Peyer's patch (tissue), 4 donors: Measurements from ENCODE around the gene ARL8B. TPM values are rescaled to one million over a fixed set of nuclear protein-coding genes. Genes with fewer than 3 reads are reported as not detected.

Experiments used
- DNase-seq, 3 donors: peaks; one replicate each; pipeline ENCODE4 v3.0.0-alpha.2; 2017 to 2019
- H3K27ac ChIP-seq, 4 donors: fragments of 200-600 bp; sonication (generic); one replicate each; pipeline ENCODE4 v1.5.1; 2016 to 2019
- H3K27me3 ChIP-seq, 2 donors: fragments of 200-600 bp; sonication (generic); one replicate each; pipeline ENCODE4 v1.5.1; 2019
- H3K36me3 ChIP-seq, 3 donors: fragments of 200-600 bp; sonication (generic); one replicate each; pipeline ENCODE4 v1.5.1; 2016 to 2019
- H3K4me1 ChIP-seq, 4 donors: fragments of 200-600 bp; sonication (generic); one replicate each; pipeline ENCODE4 v1.5.1; 2016 to 2019
- H3K4me3 ChIP-seq, 4 donors: fragments of 200-600 bp; sonication (generic); 1 replicate in 3 of 4; 2 replicates in 1 of 4; pipeline ENCODE4 v1.5.1; 2016 to 2019; ENCODE audit warnings: mild to moderate bottlenecking in 1 of 4
- H3K9me3 ChIP-seq, 4 donors: fragments of 200-600 bp; sonication (generic); one replicate each; pipeline ENCODE4 v1.5.1; 2016 to 2019; ENCODE audit warnings: mild to moderate bottlenecking in 1 of 4
- POLR2A ChIP-seq, 2 donors: fragments of 450-650 bp; IDR thresholded peaks; one replicate each; pipeline ENCODE4 v1.5.1; 2017; ENCODE audit warnings: antibody characterized with exemption in 2 of 2, mild to moderate bottlenecking in 2 of 2, moderate library complexity in 2 of 2
- total RNA-seq, 4 donors: library from RNA; depleted of rRNA; stranded (reverse); fragments of >200 nt; gene quantifications; one replicate each; pipeline ENCODE4 v1.1.0, GENCODE V29; 2016
- TF ChIP-seq, protein P1 (sequence below), 6 experiments: fragments of 450-650 bp in 4 of 6; fragments of 200-600 bp in 2 of 6; sonication (generic) in 1 of 6; IDR thresholded peaks; one replicate each; pipeline ENCODE4 v1.5.1; 2017 to 2019; ENCODE audit warnings: antibody characterized with exemption in 6 of 6, mild to moderate bottlenecking in 3 of 6, moderate library complexity in 1 of 6

Gene ARL8B
- total RNA-seq, 4 donors from 2014 or later: 32.6 to 47.0 (median 36.8) TPM

DNA sequence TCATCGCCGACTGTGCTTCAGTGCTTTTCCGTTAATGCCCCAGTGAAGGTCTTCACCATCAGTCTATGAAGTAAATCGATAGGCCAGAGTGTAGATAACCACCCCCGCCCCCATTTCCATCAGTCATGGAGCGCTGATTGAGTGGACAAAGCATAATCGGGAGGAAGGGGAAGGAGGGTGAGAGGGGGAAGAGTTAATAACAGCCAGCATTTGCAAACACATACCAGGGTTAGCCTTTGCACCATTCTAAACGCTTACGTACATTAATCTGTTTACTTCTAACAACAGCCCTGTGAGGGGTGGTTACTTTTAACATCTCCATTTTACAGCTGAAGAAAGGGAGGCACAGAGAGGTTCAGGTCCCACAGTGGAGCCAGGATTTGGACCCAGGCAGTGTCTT is 92.3 kb downstream of the ARL8B start:
- Histone ChIP-seq H3K27ac (no peak overlapping the region), H3K36me3 (peaks cover 0 to 86% (median 0%) of the 10 kb centered on the region in 3 donors), H3K27me3 (no peaks in the 10 kb centered on the region), H3K4me3 (no peak overlapping the region), H3K4me1 (peaks cover 0 to 14% (median 0%) of the 10 kb centered on the region in 4 donors), H3K9me3 (no peaks in the 10 kb centered on the region)
- DNase-seq: no peak
- TF ChIP-seq, protein P1, sequence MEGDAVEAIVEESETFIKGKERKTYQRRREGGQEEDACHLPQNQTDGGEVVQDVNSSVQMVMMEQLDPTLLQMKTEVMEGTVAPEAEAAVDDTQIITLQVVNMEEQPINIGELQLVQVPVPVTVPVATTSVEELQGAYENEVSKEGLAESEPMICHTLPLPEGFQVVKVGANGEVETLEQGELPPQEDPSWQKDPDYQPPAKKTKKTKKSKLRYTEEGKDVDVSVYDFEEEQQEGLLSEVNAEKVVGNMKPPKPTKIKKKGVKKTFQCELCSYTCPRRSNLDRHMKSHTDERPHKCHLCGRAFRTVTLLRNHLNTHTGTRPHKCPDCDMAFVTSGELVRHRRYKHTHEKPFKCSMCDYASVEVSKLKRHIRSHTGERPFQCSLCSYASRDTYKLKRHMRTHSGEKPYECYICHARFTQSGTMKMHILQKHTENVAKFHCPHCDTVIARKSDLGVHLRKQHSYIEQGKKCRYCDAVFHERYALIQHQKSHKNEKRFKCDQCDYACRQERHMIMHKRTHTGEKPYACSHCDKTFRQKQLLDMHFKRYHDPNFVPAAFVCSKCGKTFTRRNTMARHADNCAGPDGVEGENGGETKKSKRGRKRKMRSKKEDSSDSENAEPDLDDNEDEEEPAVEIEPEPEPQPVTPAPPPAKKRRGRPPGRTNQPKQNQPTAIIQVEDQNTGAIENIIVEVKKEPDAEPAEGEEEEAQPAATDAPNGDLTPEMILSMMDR (IDR thresholded peaks at IDR 0.05): no peak
- no peak for TF ChIP-seq POLR2A (IDR thresholded peaks at IDR 0.05)

DNA sequence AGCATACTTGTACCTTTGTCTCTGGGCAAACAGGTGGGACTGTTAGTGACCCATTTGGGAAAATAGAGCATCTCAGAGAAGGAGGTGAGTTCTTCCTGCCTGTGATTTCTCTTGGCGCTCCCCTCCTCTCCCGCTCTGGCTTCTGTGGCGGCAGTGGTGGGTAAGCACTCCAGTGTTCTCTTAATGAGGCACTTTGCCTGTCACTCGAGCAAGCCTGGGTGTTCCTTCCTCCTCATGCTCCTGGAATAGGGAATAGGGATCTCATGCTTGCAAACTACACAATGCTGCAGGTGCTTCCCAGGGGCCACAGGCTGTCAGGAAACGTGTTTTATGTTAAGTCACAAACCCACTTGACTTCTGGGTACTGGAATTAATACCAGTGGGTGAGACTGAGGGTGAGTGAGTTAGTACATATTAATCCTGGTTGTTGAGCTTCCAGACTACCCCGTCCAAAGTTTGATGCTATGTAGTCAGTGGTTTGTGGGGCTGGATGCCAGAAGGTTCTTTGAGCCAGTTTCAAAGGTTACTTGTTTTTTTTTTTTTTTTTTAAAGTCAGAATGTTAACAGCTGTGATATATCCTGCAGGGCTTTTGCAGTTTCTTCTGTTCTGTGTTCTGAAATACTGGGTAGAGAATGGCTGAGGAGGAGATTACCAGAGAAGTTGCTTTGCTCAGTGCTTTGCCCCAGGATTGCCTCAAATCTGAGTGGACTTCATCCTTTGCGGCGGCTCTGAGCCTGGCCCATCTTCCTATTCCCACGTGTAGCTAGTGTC is 95.9 kb downstream of the ARL8B start:
- Histone ChIP-seq H3K4me3 (no peak overlapping the region), H3K36me3 (peaks cover 0 to 51% (median 0%) of the 10 kb centered on the region in 3 donors), H3K9me3 (no peaks in the 10 kb centered on the region), H3K4me1 (peaks cover 0 to 14% (median 0%) of the 10 kb centered on the region in 4 donors), H3K27me3 (no peaks in the 10 kb centered on the region), H3K27ac (peak overlapping the region in 2 of 4 donors; percentile 11 to 38)
- TF ChIP-seq, protein P1 (IDR thresholded peaks at IDR 0.05): no peak
- no peak for TF ChIP-seq POLR2A (IDR thresholded peaks at IDR 0.05)
- no peak for DNase-seq

DNA sequence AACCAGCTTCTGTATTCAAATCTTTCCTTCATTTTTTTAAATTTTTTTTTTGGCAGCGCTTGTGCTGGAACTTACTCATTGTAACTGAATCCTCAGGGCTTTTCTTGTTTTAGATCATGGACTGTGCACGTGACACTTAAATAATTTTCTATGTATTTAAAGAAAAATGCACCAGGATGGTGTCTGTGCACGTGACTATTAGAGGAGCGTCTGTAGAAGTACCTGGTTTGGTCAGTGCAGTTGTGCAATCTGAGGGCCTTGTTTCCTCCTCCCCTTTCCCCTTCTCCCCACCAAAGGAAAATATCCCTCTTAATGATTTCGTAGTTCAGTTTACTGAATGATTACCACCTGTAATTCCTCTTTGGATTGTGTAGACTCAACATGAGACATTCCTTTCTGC is 96.7 kb downstream of the ARL8B start:
- no peak overlapping the region for H3K27ac ChIP-seq
- H3K27me3 ChIP-seq: no peaks in the 10 kb centered on the region
- TF ChIP-seq, protein P1 (IDR thresholded peaks at IDR 0.05): no peak
- no peak for TF ChIP-seq POLR2A (IDR thresholded peaks at IDR 0.05)
- peaks cover 0 to 14% (median 0%) of the 10 kb centered on the region in 4 donors for H3K4me1 ChIP-seq
- H3K9me3 ChIP-seq: no peaks in the 10 kb centered on the region
- no peak for DNase-seq
- H3K4me3 ChIP-seq: no peak overlapping the region
- H3K36me3 ChIP-seq: peaks cover 0 to 45% (median 0%) of the 10 kb centered on the region in 3 donors

DNA sequence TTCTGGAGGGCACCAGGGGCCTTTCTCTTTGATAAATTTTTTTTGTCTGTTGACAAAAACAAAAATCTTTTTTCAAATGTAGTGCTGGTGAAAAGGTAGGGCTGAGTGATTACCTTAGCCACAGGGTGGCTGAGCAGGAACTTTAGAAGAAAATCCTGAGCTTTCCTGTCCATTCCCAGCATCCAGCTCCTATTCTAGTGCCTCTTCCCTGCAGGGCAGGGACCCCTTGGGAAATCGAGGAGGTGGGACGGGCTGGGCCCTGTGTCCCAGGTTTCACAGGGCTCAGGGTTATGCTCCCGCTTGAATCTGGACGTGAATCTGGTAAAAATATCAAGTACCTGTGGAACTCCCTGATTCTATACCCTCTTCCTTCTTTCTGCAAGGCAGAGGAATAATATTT is 97.1 kb downstream of the ARL8B start:
- H3K4me1 ChIP-seq: peaks cover 0 to 14% (median 0%) of the 10 kb centered on the region in 4 donors
- no peak for DNase-seq
- no peaks in the 10 kb centered on the region for H3K9me3 ChIP-seq
- H3K27me3 ChIP-seq: no peaks in the 10 kb centered on the region
- H3K27ac ChIP-seq: no peak overlapping the region
- no peak overlapping the region for H3K4me3 ChIP-seq
- H3K36me3 ChIP-seq: peaks cover 0 to 41% (median 0%) of the 10 kb centered on the region in 3 donors
- no peak for TF ChIP-seq POLR2A (IDR thresholded peaks at IDR 0.05)
- TF ChIP-seq, protein P1 (IDR thresholded peaks at IDR 0.05): no peak

DNA sequence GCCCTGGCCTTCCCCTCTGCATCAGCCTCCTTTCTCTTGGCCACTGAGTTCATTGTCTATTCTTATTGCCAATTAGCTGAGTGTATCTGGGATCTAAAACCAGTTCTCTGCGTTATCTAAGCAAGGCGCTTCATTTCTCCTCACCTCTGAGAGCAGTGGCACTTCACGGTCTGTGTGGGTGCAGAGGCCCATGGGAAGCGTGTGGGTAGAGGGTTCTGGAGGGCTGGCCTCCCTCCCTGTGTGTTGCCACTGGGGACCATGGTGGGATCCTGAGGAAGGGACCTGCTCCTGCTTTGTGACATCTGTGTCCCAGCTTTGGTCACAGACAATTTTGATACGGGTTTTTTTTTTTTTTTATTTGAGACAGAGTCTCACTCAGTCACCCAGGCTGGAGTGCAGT is 98.1 kb downstream of the ARL8B start:
- Histone ChIP-seq H3K4me3 (no peak overlapping the region), H3K9me3 (no peaks in the 10 kb centered on the region), H3K4me1 (peaks cover 0 to 14% (median 0%) of the 10 kb centered on the region in 4 donors), H3K27ac (no peak overlapping the region), H3K36me3 (peaks cover 0 to 31% (median 0%) of the 10 kb centered on the region in 3 donors), H3K27me3 (no peaks in the 10 kb centered on the region)
- TF ChIP-seq POLR2A (IDR thresholded peaks at IDR 0.05): no peak
- TF ChIP-seq, protein P1 (IDR thresholded peaks at IDR 0.05): no peak
- no peak for DNase-seq
